ENCODE measurements around the gene KLHL15. TPM values are rescaled to one million over a fixed set of nuclear protein-coding genes. Genes with fewer than 3 reads are reported as not detected.
"Not testable (repeated sequence)": the region's sequence is repeated elsewhere in the genome, so short reads cannot be mapped to it uniquely, and the experiment has no call there.

The KLHL15 gene
- total RNA-seq = 1 to 10 TPM; 9.3 TPM

GRCh38 chrX:24027086-24027485 lies at the start of gene KLHL15:
TSS of gene KLHL15 (minus strand) at chrX:24027186. CDS start at chrX:24006693, 20,493 bp downstream.
- H3K4me1 Mint-ChIP-seq = peaks cover 9% of the 10 kb centered on the region
- POLR2A ChIA-PET = interaction anchor here (4.9 to 5.7 kb wide), 3 partner anchors 28 to 244 kb away, joined by 33 to 86 read pairs (median 33); partner anchors contain the start of genes APOO, CXorf58, EIF2S3 and SAT1
- peak within 1 kb of the TSS; percentile 91 for H3K27ac Mint-ChIP-seq
- H3K9me3 Mint-ChIP-seq = no peaks in the 10 kb centered on the region
- CTCF ChIA-PET = interaction anchor here (1.0 to 5.9 kb wide), 3 partner anchors 27 to 125 kb away, joined by 3 to 70 read pairs (median 18); partner anchors contain the start of genes APOO, CXorf58 and EIF2S3
- peaks cover 2% of the 10 kb centered on the region for H3K27me3 Mint-ChIP-seq
- DNase-seq = no peak
- H3K4me3 Mint-ChIP-seq = peak within 1 kb of the TSS; percentile 80
- H3K36me3 Mint-ChIP-seq (ENCODE audit: low read depth) = peaks cover 7% of the 10 kb centered on the region

- DNase-seq = no peak
- Mint-ChIP-seq H3K9me3 (no peaks in the 10 kb centered on the region), H3K4me3 (no peak overlapping the region), H3K27ac (no peak overlapping the region), H3K36me3 (ENCODE audit: low read depth) (peaks cover 38% of the 10 kb centered on the region), H3K4me1 (no peaks in the 10 kb centered on the region), H3K27me3 (no peaks in the 10 kb centered on the region)
- POLR2A ChIA-PET = no interaction called here
- CTCF ChIA-PET = interaction anchor here (0.7 kb wide), 1 partner anchor 64 kb away, joined by 3 read pairs; no protein-coding TSS in a partner anchor
These were observed 42.9 kb upstream of the KLHL15 start for GRCh38 chrX:24069877-24070276.

GRCh38 chrX:24063488-24063887 lies 36.5 kb upstream of the KLHL15 start:
- ChIA-PET CTCF (no interaction called here), POLR2A (no interaction called here)
- Mint-ChIP-seq H3K9me3 (no peaks in the 10 kb centered on the region), H3K36me3 (ENCODE audit: low read depth) (peaks cover 53% of the 10 kb centered on the region), H3K27me3 (no peaks in the 10 kb centered on the region), H3K4me1 (peaks cover 12% of the 10 kb centered on the region), H3K4me3 (no peak overlapping the region), H3K27ac (no peak overlapping the region)
- DNase-seq = no peak

- ChIA-PET POLR2A (interaction anchor here (0.8 to 4.7 kb wide), 13 partner anchors 17 to 388 kb away, joined by 3 to 86 read pairs (median 6); partner anchors contain the start of genes APOO, CXorf58, KLHL15 and PRDX4), CTCF (interaction anchor here (0.7 to 3.4 kb wide), 14 partner anchors 23 to 312 kb away, joined by 3 to 72 read pairs (median 9); partner anchors contain the start of genes ACOT9, APOO, CXorf58 and KLHL15)
- Mint-ChIP-seq H3K27me3 (no peaks in the 10 kb centered on the region), H3K4me3 (no peak overlapping the region), H3K36me3 (ENCODE audit: low read depth) (peaks cover 12% of the 10 kb centered on the region), H3K27ac (peak overlapping the region; percentile 97), H3K4me1 (peaks cover 14% of the 10 kb centered on the region), H3K9me3 (no peaks in the 10 kb centered on the region)
- DNase-seq = no peak
These were observed 28.0 kb upstream of the KLHL15 start for GRCh38 chrX:24055043-24055356.

- peaks cover 8% of the 10 kb centered on the region for H3K36me3 Mint-ChIP-seq (ENCODE audit: low read depth)
- H3K27ac Mint-ChIP-seq = peak within 1 kb of the TSS; percentile 97
- no peaks in the 10 kb centered on the region for H3K27me3 Mint-ChIP-seq
- ChIA-PET CTCF (interaction anchor here (0.7 to 3.4 kb wide), 36 partner anchors 14 to 426 kb away, joined by 3 to 72 read pairs (median 4); partner anchors contain the start of genes ACOT9, APOO, CXorf58 and KLHL15), POLR2A (interaction anchor here (0.7 to 4.7 kb wide), 23 partner anchors 18 to 425 kb away, joined by 3 to 86 read pairs (median 5); partner anchors contain the start of genes ACOT9, APOO, CXorf58 and KLHL15)
- no peak within 1 kb of the TSS for H3K4me3 Mint-ChIP-seq
- peaks cover 11% of the 10 kb centered on the region for H3K4me1 Mint-ChIP-seq
- peak; percentile 86 for DNase-seq
- H3K9me3 Mint-ChIP-seq = no peaks in the 10 kb centered on the region
These were observed 27.4 kb upstream of the KLHL15 start, which contains the start of gene EIF2S3 for GRCh38 chrX:24054182-24055042. TSS of gene EIF2S3 (plus strand) at chrX:24054956. CDS start at chrX:24054969, 13 bp downstream.

GRCh38 chrX:24050522-24051318 lies 23.7 kb upstream of the KLHL15 start:
- H3K4me1 Mint-ChIP-seq; H3K27me3 Mint-ChIP-seq; H3K36me3 Mint-ChIP-seq (ENCODE audit: low read depth); POLR2A ChIA-PET; DNase-seq; H3K9me3 Mint-ChIP-seq; H3K27ac Mint-ChIP-seq: not testable (repeated sequence)
- CTCF ChIA-PET = interaction anchor here (0.7 kb wide), 1 partner anchor 144 kb away, joined by 3 read pairs; no protein-coding TSS in a partner anchor
- H3K4me3 Mint-ChIP-seq = peak overlapping the region; percentile 35

GRCh38 chrX:24049643-24050042 lies 22.7 kb upstream of the KLHL15 start:
- H3K27ac Mint-ChIP-seq; H3K4me1 Mint-ChIP-seq; CTCF ChIA-PET; H3K9me3 Mint-ChIP-seq; H3K27me3 Mint-ChIP-seq; POLR2A ChIA-PET; H3K36me3 Mint-ChIP-seq (ENCODE audit: low read depth); DNase-seq; H3K4me3 Mint-ChIP-seq: not testable (repeated sequence)

- POLR2A ChIA-PET, H3K27ac Mint-ChIP-seq, H3K27me3 Mint-ChIP-seq: not testable (repeated sequence)
These were observed 19.1 kb upstream of the KLHL15 start for GRCh38 chrX:24046060-24046459.

GRCh38 chrX:24037729-24038128 lies 10.7 kb upstream of the KLHL15 start:
- ChIA-PET CTCF (no interaction called here), POLR2A (no interaction called here)
- Mint-ChIP-seq H3K4me3 (no peak overlapping the region), H3K27ac (no peak overlapping the region), H3K36me3 (ENCODE audit: low read depth) (no peaks in the 10 kb centered on the region), H3K4me1 (no peaks in the 10 kb centered on the region), H3K9me3 (no peaks in the 10 kb centered on the region), H3K27me3 (no peaks in the 10 kb centered on the region)
- DNase-seq = no peak

More at GRCh38 chrX:24046060-24046459, 19.1 kb upstream of the KLHL15 start:
- H3K36me3 Mint-ChIP-seq (ENCODE audit: low read depth); DNase-seq; CTCF ChIA-PET; H3K4me3 Mint-ChIP-seq; H3K4me1 Mint-ChIP-seq; H3K9me3 Mint-ChIP-seq: not testable (repeated sequence)

- CTCF ChIA-PET = interaction anchor here (1.2 kb wide), 1 partner anchor 19 kb away, joined by 3 read pairs; no protein-coding TSS in a partner anchor
- Mint-ChIP-seq H3K27me3 (peaks cover 2% of the 10 kb centered on the region), H3K4me3 (no peak overlapping the region), H3K36me3 (ENCODE audit: low read depth) (no peaks in the 10 kb centered on the region), H3K4me1 (no peaks in the 10 kb centered on the region), H3K27ac (no peak overlapping the region), H3K9me3 (no peaks in the 10 kb centered on the region)
- DNase-seq = no peak
- POLR2A ChIA-PET = interaction anchor here (1.0 kb wide), 1 partner anchor 20 kb away, joined by 3 read pairs; the partner anchor contains the start of gene EIF2S3
These were observed 7.5 kb upstream of the KLHL15 start for GRCh38 chrX:24034485-24034884.

- Mint-ChIP-seq H3K4me1 (peaks cover 5% of the 10 kb centered on the region), H3K36me3 (ENCODE audit: low read depth) (no peaks in the 10 kb centered on the region), H3K27ac (no peak overlapping the region), H3K27me3 (peaks cover 2% of the 10 kb centered on the region), H3K4me3 (no peak overlapping the region), H3K9me3 (no peaks in the 10 kb centered on the region)
- CTCF ChIA-PET = no interaction called here
- POLR2A ChIA-PET = no interaction called here
- DNase-seq = no peak
These were observed 3.6 kb upstream of the KLHL15 start for GRCh38 chrX:24030597-24030996.

GRCh38 chrX:24027985-24028384 lies 999 bp upstream of the KLHL15 start:
- H3K36me3 Mint-ChIP-seq (ENCODE audit: low read depth) = peaks cover 5% of the 10 kb centered on the region
- no peaks in the 10 kb centered on the region for H3K9me3 Mint-ChIP-seq
- peaks cover 8% of the 10 kb centered on the region for H3K4me1 Mint-ChIP-seq
- H3K4me3 Mint-ChIP-seq = no peak overlapping the region
- H3K27ac Mint-ChIP-seq = no peak overlapping the region
- H3K27me3 Mint-ChIP-seq = peaks cover 2% of the 10 kb centered on the region
- ChIA-PET CTCF (interaction anchor here (5.9 kb wide), 1 partner anchor 26 kb away, joined by 70 read pairs; the partner anchor contains the start of gene EIF2S3), POLR2A (interaction anchor here (4.9 kb wide), 1 partner anchor 27 kb away, joined by 86 read pairs; the partner anchor contains the start of gene EIF2S3)
- no peak for DNase-seq
